Myocyte (in vitro differentiated cells): ENCODE measurements around the gene TSSC4. TPM values are rescaled to one million over a fixed set of nuclear protein-coding genes. Genes with fewer than 3 reads are reported as not detected.

Experiments used
- DNase-seq: peaks from one replicate; pipeline ENCODE4 v3.0.0-alpha.2; 2012; ENCODE audit warnings: low read depth
- total RNA-seq: library from RNA; depleted of rRNA; stranded (reverse); fragments of >200 nt; gene quantifications from 2 replicates; pipeline ENCODE4 v1.2.3, GENCODE V29; 2014

Gene TSSC4
- total RNA-seq, 1 donor from 2014 or later = 43.3 TPM

DNA sequence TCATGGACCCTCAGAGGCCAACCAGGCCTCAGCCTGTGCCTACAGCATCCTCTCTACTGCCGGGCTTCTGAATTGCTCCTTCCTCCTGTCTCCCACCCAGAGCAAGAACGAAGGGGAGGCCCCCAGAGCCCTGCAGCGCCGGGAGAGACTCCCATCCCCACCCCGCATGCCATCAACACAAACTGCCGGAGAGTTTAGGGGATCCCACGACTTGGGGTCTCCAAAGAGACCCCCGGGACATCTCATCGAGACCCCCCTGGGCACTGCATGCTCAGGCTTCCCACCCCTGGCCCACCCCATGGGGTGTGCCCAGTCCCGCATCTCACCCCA lies 31.7 kb upstream of the TSSC4 start:
- no peak for DNase-seq

GRCh38 chr11:2369320-2369719 lies 31.2 kb upstream of the TSSC4 start:
- DNase-seq = no peak

DNA sequence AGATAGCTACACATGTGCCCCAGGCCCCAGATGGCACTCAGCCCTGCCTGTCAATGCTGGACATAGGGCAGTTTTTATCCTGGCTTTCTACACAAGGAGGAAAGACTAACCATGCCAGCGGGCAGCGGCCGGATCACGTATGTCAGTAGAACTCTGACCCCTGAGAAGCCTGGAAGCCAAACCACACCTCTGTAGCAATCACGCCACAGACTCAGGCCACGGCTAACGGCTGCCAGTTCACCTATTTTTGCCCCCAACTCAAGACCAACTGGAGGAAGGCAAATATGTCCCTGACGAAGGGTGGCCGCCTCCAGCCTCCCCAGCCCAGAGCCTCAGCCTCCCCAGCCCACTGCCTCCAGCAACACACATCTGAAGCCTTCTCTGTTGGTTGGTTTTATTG lies 30.7 kb upstream of the TSSC4 start:
- no peak for DNase-seq

DNA sequence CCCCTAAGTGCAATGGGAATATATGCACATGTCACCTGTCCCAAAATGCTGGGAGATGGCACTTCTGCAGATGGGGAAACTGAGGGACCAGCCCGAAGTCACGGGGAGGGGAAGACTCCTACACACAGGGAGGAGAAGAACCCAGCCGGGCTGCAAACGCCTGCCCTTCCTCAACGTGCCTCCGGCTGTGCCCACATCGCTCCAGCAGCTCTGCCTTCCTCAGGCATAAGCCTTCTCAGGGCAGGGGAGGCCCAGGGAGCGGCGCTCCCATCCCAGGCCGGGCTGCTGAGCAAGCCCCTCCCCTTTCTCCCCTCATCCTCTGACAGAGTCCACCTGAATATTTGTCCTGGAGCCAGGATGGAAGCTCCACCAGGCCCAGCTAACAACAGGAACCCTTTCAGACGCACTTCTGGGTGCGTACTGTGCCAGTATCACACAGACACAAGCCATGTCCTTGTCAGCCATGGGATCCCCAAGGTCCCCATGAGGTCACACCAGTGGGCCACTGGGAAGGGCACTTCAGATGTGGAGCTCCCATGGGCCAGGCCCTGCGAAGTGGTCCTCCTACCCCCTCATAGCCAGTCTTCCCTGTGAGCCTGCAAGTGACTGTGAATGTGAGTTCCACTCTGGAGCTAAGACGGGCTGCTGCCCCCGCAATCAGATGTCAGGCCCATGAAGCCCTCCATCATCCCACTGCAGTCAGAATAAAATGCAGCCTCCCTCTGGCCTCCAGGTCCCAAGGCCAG lies 25.9 kb upstream of the TSSC4 start:
- no peak for DNase-seq

GRCh38 chr11:2375341-2375853 lies 25.2 kb upstream of the TSSC4 start:
- no peak for DNase-seq

DNA sequence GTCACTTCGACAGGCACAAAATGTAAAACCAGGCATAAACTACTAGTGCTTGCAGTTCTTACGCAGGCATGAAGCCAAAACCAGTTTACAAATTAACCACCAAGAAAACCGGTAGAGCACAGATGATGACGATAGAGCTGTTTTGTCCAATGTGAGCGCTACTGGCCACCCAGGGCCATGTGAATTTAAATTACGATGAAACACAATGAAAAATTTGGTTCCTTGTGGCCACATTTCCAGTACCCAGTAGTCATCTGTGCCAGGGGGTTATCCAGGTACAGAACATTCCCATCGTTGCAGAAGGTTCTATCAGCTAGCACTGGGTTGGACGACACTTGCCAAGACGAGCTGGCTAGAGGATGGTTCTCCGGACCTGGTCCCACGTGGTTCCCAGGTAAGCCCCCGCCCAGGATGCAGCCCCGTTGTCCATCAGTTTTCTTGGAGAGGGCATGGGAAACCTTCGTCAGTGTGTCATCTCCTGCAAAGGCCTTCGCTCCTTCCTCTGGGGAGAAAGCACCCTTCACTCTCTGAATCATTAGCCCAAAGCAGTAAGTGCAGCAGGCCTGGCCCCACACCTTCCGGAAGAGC lies 24.5 kb upstream of the TSSC4 start:
- DNase-seq = no peak

DNA sequence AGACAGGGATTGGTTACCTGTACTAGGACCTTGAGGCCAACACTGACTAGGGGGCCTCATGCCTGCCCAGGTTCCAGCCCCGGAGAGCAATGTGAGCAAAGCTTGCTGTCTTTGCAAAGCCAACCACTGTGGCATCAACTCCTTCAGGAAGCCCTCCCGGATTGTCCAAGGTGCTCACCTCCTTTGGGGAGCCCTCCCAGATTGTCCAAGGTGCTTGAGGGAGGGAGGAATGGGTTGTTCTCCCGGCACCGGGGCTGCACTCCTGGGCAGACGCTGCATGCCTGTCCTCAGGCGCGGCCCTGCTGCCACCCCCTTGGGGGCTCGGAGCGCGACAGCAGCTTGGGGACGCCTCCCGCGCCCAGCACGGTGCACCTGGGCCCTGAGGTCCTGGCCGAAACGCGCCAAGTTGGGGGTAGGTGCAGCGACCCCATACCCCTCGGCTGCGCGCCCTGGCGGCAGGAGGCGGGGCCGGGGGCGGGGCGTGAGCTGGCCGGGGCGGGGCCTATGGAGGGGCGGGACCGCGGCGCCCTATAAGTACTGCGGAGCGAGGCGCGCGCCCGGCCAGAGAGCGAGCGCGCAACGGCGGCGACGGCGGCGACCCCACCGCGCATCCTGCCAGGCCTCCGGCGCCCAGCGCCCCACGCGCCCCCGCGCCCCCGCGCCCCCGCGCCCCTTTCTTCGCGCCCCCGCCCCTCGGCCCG lies 23.6 kb upstream of the TSSC4 start, which contains the start of gene CD81:
Gene CD81 (plus strand): TSS at position 560 of the 701 bp plus-strand sequence. CDS start 240 bp downstream, outside the sequence.
- no peak for DNase-seq

- DNase-seq = peak; percentile 71
Measured at GRCh38 chr11:2377511-2378443, 22.8 kb upstream of the TSSC4 start.

DNA sequence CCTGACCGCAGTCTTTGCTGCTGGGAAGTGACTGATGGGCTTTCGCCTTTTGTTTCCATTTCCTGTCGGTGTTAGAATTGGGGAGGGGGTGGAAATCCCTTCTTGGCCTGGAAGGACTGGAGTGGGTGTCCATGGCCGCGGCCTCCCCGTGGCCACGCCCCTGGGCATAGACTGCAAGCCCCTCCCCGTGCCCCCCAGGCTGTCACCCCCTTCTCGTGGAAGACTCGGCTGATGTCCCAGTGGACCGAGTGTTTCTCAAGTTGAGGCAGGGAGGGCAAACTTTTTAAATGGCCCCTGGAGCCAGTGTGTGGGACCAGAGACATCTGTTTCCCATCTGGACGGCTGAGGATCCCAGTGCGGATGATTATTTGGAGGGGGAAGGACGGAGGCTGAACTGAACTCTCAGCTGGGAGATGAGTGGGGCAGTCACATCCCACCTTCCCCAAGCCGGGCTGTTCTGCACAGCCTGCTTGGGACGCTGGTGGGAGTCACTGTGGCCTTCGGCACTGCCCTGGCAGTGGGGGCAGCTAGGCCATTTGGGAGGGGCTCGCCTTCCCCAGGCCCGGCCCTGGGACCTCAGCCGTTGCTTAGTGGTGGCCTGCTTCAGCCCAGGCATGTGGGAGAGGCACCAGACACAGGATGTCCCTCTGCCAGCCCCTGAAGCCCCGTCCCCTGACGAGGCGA lies 21.9 kb upstream of the TSSC4 start:
- DNase-seq = peak; percentile 64

DNA sequence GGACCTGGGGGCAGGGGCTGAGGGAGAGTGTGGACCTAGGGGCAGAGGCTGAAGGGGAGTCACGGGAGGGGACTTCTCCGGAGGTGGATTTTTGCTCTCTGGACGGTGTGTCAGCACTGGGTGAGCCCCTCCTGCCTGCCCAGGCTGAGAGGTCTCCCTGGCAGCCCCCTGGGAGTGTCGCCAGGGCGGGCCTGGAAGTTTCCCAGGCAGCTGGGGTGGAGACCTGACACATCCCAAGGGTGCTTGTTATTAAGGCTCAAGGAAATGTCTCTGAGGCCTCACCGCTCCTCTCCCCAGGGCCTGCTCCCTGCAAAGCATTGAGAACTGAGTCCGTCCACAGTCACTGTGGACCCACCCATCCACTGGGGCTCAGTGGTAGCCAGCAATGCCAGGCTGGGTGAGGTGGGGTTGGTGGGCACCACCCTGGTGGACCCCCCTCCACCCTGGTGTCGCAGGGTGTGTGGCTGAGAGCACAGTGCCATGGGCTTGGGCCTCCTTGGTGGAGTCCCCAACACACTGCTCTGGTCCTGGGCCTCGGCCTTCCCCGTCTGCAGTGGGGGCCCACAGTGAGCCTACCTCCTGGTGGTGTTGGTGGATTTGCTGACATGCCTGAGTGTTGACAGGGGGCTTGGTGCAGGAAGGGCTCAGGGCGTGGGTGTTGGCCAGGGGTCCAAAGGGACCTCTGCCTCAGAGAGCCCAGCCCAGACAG lies 20.9 kb upstream of the TSSC4 start:
- DNase-seq = no peak

DNA sequence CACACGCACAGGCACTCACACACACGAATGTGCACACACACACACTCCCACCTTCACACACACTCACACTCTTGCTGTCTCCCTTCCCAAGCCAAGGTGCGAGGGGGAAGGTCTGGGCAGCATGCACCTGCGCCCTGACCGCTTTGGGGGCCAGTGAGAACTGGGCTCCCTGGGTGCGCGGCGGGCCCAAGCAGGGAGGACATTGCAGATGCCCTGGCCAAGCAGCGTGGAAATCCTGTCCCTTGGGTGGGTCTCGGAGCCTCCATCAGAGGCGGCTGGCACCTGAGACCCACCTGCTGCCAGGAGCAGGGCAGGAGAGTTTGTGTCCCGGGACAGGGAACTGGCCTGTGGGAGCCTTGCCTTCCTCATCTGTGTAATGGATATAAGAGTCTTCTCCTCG lies 20.2 kb upstream of the TSSC4 start:
- DNase-seq = no peak

GRCh38 chr11:2380807-2381350 lies 19.7 kb upstream of the TSSC4 start:
- DNase-seq = no peak

DNA sequence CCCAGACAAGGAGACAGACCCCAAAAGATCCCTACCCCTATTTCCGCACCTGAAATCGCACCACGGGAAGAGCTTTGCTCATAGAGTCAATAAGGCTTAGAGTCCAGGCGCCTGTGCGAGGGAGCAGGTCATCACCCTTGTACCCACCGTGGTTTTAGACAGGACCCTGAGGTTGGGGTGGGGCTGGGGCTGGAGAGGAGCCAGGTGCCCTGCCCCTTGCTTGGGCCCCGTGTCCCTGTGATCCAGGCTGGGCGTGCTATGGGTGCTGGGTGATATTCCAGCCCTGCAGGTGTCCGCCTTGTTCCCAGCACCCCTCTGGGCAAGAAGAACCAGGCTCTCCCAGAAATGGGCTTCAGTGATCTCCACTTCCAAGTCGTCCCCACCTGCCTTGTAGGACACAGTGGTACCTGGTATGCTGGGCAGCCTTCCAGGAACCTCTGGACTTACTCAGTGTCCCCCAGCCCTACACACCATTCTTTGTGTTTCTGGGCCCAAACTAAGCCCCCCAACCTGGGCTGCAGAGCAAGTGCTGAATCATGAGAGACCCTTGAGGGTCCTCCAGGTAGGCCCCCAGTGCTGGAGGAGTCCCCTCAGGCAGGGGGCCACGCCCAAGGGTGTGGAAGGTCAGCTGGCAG lies 18.9 kb upstream of the TSSC4 start:
- no peak for DNase-seq

GRCh38 chr11:2382129-2382517 lies 18.4 kb upstream of the TSSC4 start:
- DNase-seq = no peak

DNA sequence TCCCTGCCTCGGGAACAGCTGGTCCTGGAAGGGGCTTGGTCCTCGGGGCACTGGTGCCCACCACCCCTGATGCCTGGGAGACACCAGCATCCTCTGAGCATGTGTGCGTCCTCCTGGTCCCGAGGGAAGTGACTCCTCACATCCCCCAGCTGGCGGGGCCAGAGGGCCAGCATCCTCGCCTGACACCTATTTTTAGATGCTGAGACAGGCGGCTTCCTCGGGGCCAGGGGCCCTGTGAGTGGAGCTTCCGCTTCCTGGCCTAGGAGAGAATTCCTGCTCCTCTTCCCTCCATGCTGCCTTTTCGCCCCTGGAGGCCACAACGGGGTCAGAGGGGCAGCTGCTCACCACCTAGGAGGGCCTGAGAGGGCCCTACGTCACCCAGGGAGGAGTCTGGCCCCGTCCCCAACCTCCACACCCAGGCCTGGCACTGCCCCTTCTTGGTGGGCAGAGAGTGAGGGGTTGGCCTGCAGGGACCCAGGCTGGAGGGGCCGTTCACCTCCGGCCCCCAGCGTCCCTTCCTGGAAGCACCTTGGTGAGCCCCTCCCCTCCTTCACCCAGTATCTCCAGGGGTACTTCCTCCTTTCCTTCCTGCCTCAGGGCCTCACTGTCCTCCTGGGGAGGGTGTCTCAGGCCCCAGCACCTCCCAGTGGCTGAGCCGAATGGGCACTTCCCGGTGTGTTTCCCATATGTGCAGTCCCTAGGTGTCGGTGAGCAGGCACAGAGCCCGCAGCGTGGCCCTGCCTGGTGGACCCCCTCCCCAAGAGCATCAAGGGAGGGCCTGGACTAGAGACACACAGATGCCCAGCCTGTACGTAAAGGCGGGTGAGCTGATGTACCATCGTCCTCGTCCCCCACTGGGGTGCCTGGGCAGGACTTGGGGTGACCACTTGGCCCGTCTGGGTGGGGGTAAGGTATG lies 17.4 kb upstream of the TSSC4 start:
- peak; percentile 96 for DNase-seq

DNA sequence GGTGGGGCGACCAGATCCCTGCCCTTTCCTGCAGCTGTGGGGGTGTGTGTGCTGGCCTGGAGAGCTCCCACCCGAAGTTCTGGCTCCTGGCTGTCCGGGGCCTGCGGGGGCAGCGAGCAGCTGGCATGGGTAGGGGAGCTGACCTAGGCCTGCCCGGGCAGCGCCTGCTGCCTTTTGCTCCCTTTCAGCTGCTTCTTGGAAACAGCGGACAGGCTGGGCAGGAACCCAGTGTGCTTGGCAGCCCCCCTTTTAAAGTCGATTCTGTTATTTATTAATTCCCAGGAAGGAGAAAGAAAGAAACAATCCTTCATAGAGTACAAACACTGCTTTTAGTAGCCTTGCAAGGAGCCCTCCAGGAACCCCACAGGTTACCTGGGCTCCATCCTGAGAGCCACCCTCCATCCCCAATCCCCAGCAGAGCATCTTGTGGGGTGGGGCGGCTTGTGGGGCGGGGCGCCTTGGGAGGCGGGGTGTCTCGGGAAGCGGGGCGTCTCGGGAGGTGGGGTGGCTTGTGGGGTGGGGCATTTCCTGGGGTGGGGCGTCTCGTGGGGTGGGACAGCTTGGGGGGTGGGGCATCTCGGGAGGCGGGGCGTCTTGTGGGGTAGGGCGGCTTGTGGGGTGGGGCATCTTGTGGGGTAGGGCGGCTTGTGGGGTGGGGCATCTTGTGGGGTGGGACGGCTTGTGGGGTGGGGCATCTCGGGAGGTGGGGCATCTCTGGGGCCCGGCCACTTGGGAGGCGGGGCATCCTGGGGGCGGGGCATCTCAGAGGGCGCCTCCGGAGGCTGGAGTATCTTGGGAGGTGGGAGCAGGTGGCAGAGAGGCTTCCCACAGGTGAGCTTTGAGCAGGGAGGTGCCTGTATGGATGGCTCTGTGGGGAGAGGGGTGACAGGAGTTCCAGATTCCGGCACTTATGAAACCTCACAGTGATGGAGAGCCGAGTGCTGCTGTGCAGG lies 16.4 kb upstream of the TSSC4 start:
- DNase-seq = peak; percentile 80
